Measurements from ENCODE around the gene PRR7.

The PRR7 gene, protein sequence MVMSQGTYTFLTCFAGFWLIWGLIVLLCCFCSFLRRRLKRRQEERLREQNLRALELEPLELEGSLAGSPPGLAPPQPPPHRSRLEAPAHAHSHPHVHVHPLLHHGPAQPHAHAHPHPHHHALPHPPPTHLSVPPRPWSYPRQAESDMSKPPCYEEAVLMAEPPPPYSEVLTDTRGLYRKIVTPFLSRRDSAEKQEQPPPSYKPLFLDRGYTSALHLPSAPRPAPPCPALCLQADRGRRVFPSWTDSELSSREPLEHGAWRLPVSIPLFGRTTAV

DNA sequence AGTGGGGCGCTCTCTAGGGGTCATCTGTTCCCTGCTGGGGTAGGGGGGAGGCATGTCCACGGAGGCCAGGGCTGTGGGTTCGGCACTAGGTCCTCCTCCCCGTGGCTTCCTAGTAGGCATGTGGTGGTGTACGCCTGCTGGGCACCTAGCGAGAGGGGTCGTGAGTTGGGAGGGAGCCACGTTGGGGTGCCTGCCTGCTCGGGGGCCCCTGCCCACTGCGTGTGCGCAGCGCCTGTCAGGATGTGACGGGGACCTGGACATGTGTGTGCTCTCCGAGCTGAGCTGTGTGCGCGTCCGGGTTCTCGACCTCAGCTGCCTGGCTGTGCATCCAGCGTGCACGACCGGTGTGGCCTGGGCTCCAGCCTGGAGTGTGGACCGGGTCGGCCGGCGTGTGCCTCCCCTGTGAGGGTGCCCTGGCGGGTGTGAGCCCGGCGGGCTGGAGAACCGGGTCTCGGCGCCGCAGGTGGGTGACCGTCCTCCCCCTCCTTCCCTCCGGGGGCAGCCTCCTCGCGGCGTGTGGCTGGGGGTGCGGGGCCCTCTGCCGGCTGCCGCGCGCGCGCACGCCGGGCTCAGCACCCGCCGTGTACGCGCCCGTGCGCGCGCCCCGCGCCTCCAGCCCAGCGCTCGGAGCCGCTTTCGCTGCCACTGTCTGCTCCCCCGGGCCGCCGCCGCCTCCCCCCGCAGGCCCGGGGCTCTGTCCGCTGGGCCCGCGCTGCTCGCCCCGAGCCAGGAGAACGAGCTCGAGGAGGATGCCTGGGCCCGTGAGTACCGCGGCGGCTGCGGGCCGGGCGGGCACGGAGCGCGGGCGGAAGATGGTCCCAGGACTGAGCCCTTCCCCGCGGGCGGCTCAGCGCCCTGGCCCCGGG, at the start of gene PRR7:
Gene PRR7 (plus strand): TSS at position 615 of the 866 bp plus-strand sequence. CDS start 8,254 bp downstream, outside the sequence.
- peak within 1 kb of the TSS; percentile 65 for H3K4me3 ChIP-seq (ENCODE audit: low read depth, low read length)
- TF ChIP-seq, protein P1, sequence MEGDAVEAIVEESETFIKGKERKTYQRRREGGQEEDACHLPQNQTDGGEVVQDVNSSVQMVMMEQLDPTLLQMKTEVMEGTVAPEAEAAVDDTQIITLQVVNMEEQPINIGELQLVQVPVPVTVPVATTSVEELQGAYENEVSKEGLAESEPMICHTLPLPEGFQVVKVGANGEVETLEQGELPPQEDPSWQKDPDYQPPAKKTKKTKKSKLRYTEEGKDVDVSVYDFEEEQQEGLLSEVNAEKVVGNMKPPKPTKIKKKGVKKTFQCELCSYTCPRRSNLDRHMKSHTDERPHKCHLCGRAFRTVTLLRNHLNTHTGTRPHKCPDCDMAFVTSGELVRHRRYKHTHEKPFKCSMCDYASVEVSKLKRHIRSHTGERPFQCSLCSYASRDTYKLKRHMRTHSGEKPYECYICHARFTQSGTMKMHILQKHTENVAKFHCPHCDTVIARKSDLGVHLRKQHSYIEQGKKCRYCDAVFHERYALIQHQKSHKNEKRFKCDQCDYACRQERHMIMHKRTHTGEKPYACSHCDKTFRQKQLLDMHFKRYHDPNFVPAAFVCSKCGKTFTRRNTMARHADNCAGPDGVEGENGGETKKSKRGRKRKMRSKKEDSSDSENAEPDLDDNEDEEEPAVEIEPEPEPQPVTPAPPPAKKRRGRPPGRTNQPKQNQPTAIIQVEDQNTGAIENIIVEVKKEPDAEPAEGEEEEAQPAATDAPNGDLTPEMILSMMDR (IDR thresholded peaks at IDR 0.05; ENCODE audit: low read depth, low read length), result no peak

DNA sequence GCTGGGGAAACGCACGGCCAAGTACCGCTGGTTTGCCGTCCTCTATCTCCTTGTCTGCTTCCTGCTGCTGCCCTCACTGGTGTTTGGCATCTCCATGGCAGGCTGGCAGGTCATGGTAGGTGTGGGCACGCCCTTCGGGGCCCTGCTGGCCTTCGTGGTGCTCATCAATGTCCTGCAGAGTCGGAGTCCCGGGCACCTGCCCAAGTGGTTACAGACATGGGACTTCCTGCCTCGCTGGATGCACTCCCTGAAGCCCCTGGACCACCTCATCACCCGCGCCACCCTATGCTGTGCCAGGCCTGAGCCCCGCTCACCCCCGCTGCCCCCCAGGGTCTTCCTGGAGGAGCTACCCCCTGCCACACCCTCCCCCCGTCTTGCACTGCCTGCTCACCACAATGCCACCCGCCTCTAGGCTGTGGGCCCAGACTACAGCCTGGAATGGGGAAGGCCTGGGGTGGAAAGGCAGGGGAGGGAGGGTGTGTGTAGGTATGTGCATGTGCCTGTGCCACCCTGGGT, 48.7 kb upstream of the PRR7 start:
- TF ChIP-seq, protein P1 (IDR thresholded peaks at IDR 0.05; ENCODE audit: low read depth, low read length), result no peak
- no peak overlapping the region for H3K4me3 ChIP-seq (ENCODE audit: low read depth, low read length)

DNA sequence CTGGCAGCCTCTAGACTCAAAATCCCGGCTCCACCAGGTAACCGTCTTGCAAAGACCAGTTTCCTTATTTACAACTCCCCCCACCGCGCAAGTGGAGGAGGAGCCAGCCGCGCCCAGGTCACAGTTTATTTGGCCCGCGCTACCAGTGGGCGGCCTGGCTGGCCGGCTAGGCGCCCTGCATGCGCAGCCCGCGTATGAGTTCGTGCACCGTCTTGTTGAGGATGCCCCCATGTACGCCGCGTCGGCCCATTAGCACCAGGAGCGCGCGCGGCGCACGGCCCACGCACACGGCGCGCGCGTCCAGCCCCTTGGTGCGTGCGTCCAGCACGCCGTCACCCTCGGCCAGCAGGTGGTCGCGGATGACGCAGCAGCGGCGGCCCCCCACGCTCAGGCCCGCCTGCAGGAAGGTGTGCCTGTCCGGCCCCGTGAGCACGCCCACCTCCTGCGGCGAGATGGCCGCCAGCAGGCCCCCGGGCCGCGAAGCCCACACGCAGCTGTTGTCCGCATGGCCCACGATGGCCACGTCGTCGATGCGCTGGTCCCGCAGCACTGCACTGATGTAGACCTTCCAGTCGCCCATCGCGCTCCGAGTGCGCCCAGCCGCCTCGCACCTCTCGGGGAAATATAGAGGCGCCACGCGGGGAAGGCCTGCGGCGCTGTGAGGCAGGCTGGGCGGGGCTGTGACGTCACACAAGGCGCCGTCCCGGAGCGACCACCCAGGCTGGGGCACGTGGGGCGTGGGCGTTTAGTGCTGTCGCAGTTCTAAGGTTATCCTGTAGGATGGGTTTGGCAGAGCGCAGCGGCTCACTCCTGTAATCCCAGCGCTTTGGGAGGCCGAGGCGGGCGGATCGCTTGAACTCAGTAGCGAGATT, 46.4 kb upstream of the PRR7 start, which contains the start of gene PFN3:
Gene PFN3 (minus strand): TSS at position 665 of the 872 bp plus-strand sequence. CDS start 85 bp downstream, at position 580.
- TF ChIP-seq, protein P1 (IDR thresholded peaks at IDR 0.05; ENCODE audit: low read depth, low read length), result no peak
- H3K4me3 ChIP-seq (ENCODE audit: low read depth, low read length), result no peak within 1 kb of the TSS

DNA sequence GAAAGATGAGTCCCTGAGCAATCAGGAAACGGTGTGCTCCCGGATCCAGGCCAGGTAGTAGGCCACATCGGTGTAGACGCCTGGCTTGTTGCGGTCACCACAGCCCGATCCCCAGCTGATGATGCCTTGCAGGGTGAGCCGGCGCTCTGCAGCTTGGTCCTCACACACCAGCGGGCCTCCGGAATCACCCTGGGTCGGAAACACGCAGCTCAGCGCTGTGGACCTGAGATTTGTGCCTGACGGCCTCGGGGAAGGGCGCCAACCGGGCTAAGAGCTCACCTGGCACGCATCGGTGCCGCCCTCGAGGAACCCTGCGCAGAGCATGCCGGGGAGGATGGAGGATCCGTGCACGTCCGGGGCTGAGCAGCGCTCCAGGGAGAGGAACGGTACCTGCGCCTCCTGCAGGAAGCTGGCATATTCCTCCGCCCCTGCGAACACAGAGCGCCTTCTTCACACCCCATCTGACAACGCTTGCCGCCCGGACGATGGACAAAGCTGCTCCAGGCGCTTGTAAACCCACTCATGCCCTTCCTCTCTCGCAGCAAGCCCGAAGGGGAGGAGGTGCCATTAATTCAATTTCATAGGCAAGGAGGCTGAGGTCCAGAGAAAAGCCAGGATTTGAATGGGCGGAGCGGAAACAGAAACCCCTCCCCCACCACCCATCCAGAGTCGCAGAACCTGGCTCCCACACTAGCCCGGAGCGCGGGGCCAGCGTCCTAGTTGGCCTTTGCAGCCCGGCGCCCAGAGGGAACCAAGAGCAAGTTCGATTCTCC, 44.2 kb upstream of the PRR7 start:
- H3K4me3 ChIP-seq (ENCODE audit: low read depth, low read length), result no peak overlapping the region
- TF ChIP-seq, protein P1 (IDR thresholded peaks at IDR 0.05; ENCODE audit: low read depth, low read length), result peak; percentile 19; the same call in 1 of the 2 replicates

DNA sequence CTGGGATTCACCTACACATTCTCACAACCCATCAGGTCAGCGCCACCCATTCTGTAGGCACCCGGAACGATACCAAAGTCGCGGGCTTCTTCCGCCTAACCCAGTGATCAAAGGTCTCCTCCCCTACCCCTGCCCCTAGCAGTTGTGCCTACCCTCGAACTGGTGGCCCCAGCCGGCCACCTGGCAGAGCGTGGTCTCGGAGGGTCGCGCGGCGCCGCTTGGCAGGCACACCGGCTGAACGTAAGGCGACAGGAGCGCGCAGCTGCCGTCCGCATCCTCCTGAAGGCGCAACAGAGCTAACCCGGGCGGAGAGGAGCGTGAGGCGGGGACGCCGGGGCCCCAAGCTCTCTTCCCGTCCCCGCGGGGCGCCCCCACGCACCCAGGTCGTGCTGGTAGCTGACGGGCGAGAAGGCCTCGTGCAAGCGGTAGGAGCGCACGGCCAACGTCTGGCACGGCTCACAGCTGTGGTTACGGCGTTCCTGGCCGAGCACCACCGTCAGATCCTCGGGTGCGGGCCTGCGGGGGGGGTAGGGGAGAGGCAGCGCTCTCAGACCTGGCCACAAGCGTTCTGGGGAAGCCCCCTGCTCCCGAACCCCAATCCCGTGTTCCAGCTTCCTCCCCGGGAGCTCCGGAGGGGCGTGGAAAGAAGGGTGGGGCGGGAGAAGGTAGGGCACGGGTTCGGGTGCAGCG, 43.4 kb upstream of the PRR7 start:
- H3K4me3 ChIP-seq (ENCODE audit: low read depth, low read length), result peak overlapping the region; percentile 65
- TF ChIP-seq, protein P1 (IDR thresholded peaks at IDR 0.05; ENCODE audit: low read depth, low read length), result no peak

Data from WI38 (cell line).